MM.1S (cell line): ENCODE data around the gene MT1F.

ENCODE experiments used
- EZH2 ChIP-seq: fragments of 300-600 bp; sonication (generic); optimal IDR thresholded peaks from 2 replicates; pipeline ENCODE3; 2017; ENCODE audit warnings: low read depth, mild to moderate bottlenecking, antibody characterized with exemption, low read length, mixed read lengths
- TF ChIP-seq, protein P1 (sequence below): fragments of 300-600 bp; sonication (generic); IDR thresholded peaks from 2 replicates; pipeline ENCODE4 v1.5.1; 2016; ENCODE audit warnings: antibody characterized with exemption, low read length, mixed read lengths

GRCh38 chr16:56633535-56633934, 24.2 kb upstream of the MT1F start:
- TF ChIP-seq, protein P1, sequence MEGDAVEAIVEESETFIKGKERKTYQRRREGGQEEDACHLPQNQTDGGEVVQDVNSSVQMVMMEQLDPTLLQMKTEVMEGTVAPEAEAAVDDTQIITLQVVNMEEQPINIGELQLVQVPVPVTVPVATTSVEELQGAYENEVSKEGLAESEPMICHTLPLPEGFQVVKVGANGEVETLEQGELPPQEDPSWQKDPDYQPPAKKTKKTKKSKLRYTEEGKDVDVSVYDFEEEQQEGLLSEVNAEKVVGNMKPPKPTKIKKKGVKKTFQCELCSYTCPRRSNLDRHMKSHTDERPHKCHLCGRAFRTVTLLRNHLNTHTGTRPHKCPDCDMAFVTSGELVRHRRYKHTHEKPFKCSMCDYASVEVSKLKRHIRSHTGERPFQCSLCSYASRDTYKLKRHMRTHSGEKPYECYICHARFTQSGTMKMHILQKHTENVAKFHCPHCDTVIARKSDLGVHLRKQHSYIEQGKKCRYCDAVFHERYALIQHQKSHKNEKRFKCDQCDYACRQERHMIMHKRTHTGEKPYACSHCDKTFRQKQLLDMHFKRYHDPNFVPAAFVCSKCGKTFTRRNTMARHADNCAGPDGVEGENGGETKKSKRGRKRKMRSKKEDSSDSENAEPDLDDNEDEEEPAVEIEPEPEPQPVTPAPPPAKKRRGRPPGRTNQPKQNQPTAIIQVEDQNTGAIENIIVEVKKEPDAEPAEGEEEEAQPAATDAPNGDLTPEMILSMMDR = no peak
- TF ChIP-seq EZH2 = no peak
